IPS-20b (cell line): Measurements from ENCODE around the gene MSL2.

Experiments used
- H3K27ac ChIP-seq: one replicate; pipeline ENCODE4 v1.5.1; 2013; ENCODE audit warnings: low read length
- H3K27me3 ChIP-seq: 2 replicates; pipeline ENCODE4 v1.6.1; 2013; ENCODE audit warnings: mild to moderate bottlenecking, low read length, inconsistent platforms; ENCODE audit not compliant: insufficient read depth
- H3K36me3 ChIP-seq: 2 replicates; pipeline ENCODE4 v1.6.1; 2013; ENCODE audit warnings: low read depth, mild to moderate bottlenecking, inconsistent platforms, low read length, moderate library complexity; ENCODE audit not compliant: insufficient read depth
- H3K4me1 ChIP-seq: 2 replicates; pipeline ENCODE4 v1.6.1; 2013; ENCODE audit warnings: mild to moderate bottlenecking, control low read depth, inconsistent platforms, low read length, moderate library complexity; ENCODE audit not compliant: insufficient read depth
- H3K4me3 ChIP-seq: 2 replicates; pipeline ENCODE4 v1.5.1; 2013; ENCODE audit warnings: mild to moderate bottlenecking, low read length, inconsistent platforms
- H3K9ac ChIP-seq: 2 replicates; pipeline ENCODE4 v1.6.1; 2013; ENCODE audit warnings: low read depth, mild to moderate bottlenecking, inconsistent platforms, low read length, moderate library complexity
- H3K9me3 ChIP-seq: 2 replicates; pipeline ENCODE4 v1.6.1; 2013; ENCODE audit warnings: mild to moderate bottlenecking, low read depth, low read length, inconsistent platforms; ENCODE audit not compliant: insufficient read depth

MSL2 gene

GRCh38 chr3:136105044-136105443, 91.1 kb downstream of the MSL2 start:
- Histone ChIP-seq H3K27me3 (no peaks in the 10 kb centered on the region), H3K4me1 (no peaks in the 10 kb centered on the region), H3K36me3 (peaks cover 4% of the 10 kb centered on the region; the same call in 1 of the 2 replicates), H3K4me3 (no peak overlapping the region), H3K9me3 (no peaks in the 10 kb centered on the region), H3K9ac (no peak overlapping the region), H3K27ac (no peak overlapping the region)
